Endothelial cell (in vitro differentiated cells): ENCODE measurements around the gene SH3RF3. TPM values are rescaled to one million over a fixed set of nuclear protein-coding genes. Genes with fewer than 3 reads are reported as not detected.

Experiments
- DNase-seq: peaks from one replicate; pipeline ENCODE4 v3.0.0; 2021; ENCODE audit warnings: low spot score
- H3K27ac Mint-ChIP-seq: one replicate; pipeline ENCODE4 v1.8.0; 2021; ENCODE audit warnings: mixed read lengths, inconsistent platforms; ENCODE audit not compliant: unreplicated experiment
- H3K27me3 Mint-ChIP-seq: one replicate; pipeline ENCODE4 v1.8.0; 2021; ENCODE audit warnings: mild to moderate bottlenecking, moderate library complexity, mixed read lengths, inconsistent platforms; ENCODE audit not compliant: unreplicated experiment
- H3K36me3 Mint-ChIP-seq: one replicate; pipeline ENCODE4 v1.8.0; 2021; ENCODE audit warnings: mild to moderate bottlenecking, low read depth, mixed read lengths, inconsistent platforms; ENCODE audit not compliant: unreplicated experiment
- H3K4me1 Mint-ChIP-seq: one replicate; pipeline ENCODE4 v1.8.0; 2021; ENCODE audit warnings: mild to moderate bottlenecking, mixed read lengths, inconsistent platforms; ENCODE audit not compliant: unreplicated experiment
- H3K4me3 Mint-ChIP-seq: one replicate; pipeline ENCODE4 v1.8.0; 2021; ENCODE audit warnings: mild to moderate bottlenecking, mixed read lengths, inconsistent platforms; ENCODE audit not compliant: unreplicated experiment
- H3K9me3 Mint-ChIP-seq: one replicate; pipeline ENCODE4 v1.8.0; 2021; ENCODE audit warnings: mixed read lengths, inconsistent platforms; ENCODE audit not compliant: unreplicated experiment
- CTCF ChIP-seq: fragments of 200-600 bp; sonication (generic); IDR thresholded peaks from one replicate; pipeline ENCODE4 v1.5.0; 2021; ENCODE audit warnings: antibody characterized with exemption; ENCODE audit not compliant: unreplicated experiment
- total RNA-seq: library from RNA; stranded (reverse); fragmentation: NEBNext Ultra II Directional; extraction: Animal tissue kit (Norgen Biotek cat#: 25700); gene quantifications from one replicate; pipeline ENCODE4 v1.2.1, GENCODE V29; 2021; ENCODE audit not compliant: unreplicated experiment

SH3RF3 gene
- total RNA-seq, 1 donor from 2014 or later = 12.8 TPM

GRCh38 chr2:109512076-109512475 is 383.1 kb downstream of the SH3RF3 start:
- Mint-ChIP-seq H3K4me1 (peaks cover 6% of the 10 kb centered on the region), H3K4me3 (no peak overlapping the region), H3K27ac (no peak overlapping the region), H3K27me3 (peaks cover 9% of the 10 kb centered on the region), H3K9me3 (no peaks in the 10 kb centered on the region), H3K36me3 (peaks cover 5% of the 10 kb centered on the region)
- no peak for TF ChIP-seq CTCF
- no peak for DNase-seq

GRCh38 chr2:109513230-109513629 is 384.2 kb downstream of the SH3RF3 start:
- peaks cover 11% of the 10 kb centered on the region for H3K27me3 Mint-ChIP-seq
- DNase-seq = no peak
- H3K36me3 Mint-ChIP-seq = peaks cover 5% of the 10 kb centered on the region
- TF ChIP-seq CTCF = no peak
- H3K4me1 Mint-ChIP-seq = peaks cover 6% of the 10 kb centered on the region
- no peaks in the 10 kb centered on the region for H3K9me3 Mint-ChIP-seq
- H3K4me3 Mint-ChIP-seq = no peak overlapping the region
- H3K27ac Mint-ChIP-seq = no peak overlapping the region

- H3K36me3 Mint-ChIP-seq = peaks cover 5% of the 10 kb centered on the region
- no peak for DNase-seq
- H3K27ac Mint-ChIP-seq = no peak overlapping the region
- H3K27me3 Mint-ChIP-seq = peaks cover 7% of the 10 kb centered on the region
- H3K9me3 Mint-ChIP-seq = no peaks in the 10 kb centered on the region
- H3K4me3 Mint-ChIP-seq = no peak overlapping the region
- H3K4me1 Mint-ChIP-seq = peaks cover 6% of the 10 kb centered on the region
- TF ChIP-seq CTCF = no peak
Observed at GRCh38 chr2:109513749-109514588, 385.0 kb downstream of the SH3RF3 start.

- peaks cover 7% of the 10 kb centered on the region for H3K27me3 Mint-ChIP-seq
- H3K27ac Mint-ChIP-seq = no peak overlapping the region
- H3K4me1 Mint-ChIP-seq = peaks cover 2% of the 10 kb centered on the region
- H3K9me3 Mint-ChIP-seq = no peaks in the 10 kb centered on the region
- no peak for TF ChIP-seq CTCF
- peaks cover under 1% of the 10 kb centered on the region for H3K36me3 Mint-ChIP-seq
- no peak for DNase-seq
- no peak overlapping the region for H3K4me3 Mint-ChIP-seq
Observed at GRCh38 chr2:109514857-109515256, 385.9 kb downstream of the SH3RF3 start.

DNA sequence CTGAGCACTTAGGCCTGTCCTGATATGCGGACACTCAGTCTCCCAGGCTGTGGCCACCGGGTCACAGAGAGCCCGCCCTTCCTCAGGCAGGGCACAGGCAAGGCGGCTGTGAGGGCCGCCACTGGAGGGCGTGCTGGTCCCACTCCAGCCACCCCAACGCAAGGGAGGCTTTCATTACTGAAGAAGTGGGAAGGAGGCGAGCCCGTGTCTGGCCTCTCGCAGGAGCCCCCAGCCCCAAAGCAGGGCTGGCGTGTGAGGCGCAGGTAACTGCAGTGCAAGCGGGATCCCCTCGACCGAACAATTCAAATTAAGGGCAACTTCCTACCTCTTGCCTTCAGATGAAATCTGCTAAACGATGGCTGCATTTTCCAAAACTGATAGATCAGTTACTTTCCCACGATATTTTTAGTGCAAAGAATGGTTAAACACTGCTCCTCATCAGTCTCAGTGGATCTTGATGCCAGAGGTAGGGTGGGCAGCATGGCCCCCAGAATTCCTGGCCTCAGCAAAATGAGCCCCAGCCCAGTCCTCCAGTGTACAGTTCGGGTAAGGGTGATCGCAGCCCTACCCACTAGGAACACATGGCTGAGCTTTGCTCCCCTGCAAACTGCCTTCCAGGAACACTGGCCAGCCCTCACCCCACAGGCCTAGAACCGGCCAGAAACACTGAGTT is 387.6 kb downstream of the SH3RF3 start:
- Mint-ChIP-seq H3K27ac (no peak overlapping the region), H3K4me3 (no peak overlapping the region), H3K36me3 (no peaks in the 10 kb centered on the region), H3K9me3 (no peaks in the 10 kb centered on the region), H3K27me3 (peaks cover 6% of the 10 kb centered on the region), H3K4me1 (no peaks in the 10 kb centered on the region)
- peak; percentile 45 for TF ChIP-seq CTCF
- peak; percentile 86 for DNase-seq
